Activated CD8-positive, alpha-beta memory T cell treated with anti-CD3 and anti-CD28 coated beads for 48 hours (primary cell): ENCODE measurements around the gene EXPH5.
"Not testable (repeated sequence)": the region's sequence is repeated elsewhere in the genome, so short reads cannot be mapped to it uniquely, and the experiment has no call there.

Experiments used
- DNase-seq, 3 experiments: peaks; one replicate each; pipeline ENCODE4 v3.0.0-alpha.2; 2020; ENCODE audit warnings: low read depth in 2 of 3, low spot score in 2 of 3

The EXPH5 gene, protein sequence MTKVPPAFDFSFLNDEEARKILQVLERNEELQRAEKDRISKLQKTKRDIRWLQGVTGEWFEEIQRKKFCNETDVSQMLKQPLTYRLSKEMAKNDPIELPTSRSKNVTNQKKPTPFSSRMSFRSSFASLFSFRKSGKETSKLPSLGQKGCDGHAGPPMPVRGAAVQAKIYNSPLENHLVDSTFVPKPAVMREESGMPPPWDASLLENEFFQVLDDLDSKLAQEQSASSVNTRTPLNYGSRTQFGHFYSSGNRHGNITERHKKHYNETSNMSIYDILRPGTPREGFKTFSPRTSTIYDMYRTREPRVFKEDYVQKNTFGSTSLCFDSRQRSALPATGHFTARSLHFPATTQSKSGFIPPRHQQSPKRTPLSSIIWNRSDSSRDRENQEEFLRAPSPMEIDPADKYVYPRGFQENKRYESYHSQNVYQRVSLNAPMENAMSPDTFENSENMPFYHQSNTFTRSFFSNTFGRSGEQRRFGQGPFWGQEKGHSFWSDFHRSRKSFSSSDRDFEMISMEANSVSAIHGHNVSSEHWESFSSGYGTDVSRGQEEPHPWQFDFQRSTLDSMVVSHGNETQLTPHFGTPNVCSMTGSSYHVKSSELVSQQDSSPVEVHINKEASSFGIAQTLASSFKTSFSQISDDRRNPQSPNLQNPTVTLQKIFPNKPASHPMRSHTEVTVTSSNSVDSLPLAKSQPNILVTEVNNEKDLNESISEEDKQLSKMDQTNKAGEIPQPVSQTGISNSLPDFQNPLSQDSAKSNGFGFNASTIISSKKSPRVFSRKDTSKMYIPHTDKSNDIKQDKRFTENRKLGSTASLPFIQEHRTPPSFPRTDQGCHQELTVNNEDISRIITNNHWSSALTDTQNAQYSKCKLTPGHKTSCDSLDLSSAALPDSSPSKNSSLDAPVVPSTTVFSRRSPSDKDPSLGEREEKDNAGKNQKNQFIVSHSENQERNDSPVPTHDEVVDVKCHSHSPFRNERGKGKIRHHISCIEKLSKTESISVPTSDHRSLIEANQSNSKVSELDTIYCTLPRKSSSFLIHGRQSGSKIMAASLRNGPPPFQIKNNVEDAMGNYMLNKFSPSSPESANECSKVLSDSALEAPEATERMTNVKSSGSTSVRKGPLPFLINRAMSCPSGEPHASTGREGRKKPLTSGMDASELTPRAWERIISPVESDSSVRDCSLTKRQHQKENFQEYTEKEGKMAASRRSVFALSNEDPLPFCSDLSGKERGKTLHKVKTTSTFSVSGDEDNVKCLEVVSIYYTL (N-terminal part only)

DNA sequence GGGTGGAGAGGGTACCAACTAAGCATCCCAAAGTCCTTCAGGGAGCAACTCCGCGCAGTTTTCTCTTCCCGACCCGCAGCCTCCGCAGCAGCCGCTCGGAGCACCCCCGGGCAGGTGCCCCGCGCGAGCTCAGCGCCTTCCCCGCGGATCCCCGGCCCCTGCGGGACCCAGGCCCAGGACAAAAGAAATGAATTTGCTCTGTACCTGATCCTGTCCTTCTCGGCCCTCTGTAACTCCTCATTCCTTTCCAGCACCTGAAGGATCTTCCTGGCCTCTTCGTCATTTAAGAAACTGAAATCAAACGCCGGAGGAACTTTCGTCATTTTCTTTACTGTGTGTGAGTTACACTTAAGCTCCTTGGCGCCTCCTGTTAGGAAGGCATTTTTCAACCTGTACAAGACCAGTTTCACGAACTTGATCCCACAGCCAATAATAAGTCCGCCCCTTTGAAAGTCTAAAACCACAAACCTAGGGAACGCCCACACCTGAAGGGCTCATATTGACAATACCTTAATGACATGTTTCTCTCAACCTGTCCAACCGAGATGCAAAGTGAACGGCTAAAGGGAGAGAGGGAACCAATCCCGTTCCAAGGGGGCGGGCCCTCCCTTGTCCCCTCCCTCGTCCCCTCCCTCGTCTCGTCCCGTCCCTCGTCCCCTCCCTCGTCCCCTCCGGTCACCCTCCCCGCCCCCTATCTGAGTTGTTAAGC, at the start of gene EXPH5:
Gene EXPH5 (minus strand): TSS at position 555 of the 709 bp plus-strand sequence. CDS start 232 bp downstream, at position 323.
- DNase-seq: peak; percentile 58 to 71 (median 62)

DNA sequence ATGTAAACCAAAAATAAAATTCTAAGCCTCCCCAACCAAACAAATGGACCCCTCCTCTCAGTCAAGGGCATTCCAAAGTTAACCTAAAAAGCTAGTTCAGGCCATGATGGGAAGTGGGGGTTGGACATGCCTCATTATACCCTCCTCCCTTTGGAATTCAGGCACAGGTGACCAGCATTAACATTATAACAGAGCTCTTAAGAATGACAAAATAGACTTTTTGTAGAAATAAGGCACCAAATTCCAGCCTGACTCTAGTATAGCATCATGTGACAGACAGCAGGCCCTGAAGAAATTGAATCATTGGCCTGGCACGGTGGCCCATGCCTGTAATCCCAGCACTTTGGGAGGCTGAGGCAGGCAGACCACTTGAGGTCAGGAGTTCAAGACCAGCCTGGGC, 48.2 kb upstream of the EXPH5 start:
- not testable (repeated sequence) for DNase-seq

DNA sequence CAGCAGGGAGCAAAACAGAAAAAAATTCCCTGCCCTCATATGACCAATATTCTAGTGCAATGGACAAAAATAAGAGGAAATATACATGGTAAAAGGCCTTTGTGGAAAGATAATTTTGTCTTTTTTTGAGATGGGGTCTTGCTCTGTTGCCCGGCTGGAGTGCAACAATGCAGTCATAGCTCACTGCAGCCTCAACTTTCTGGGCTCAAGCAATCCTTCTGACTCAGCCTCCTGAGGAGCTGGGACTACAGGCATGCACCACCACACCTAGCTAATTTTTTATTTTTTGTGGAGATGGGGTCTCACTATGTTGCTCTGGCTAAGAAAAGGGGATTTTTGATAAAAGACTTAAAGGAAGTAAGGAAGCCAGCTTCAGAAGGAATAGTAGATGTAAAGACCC, 45.6 kb upstream of the EXPH5 start:
- no peak for DNase-seq

DNA sequence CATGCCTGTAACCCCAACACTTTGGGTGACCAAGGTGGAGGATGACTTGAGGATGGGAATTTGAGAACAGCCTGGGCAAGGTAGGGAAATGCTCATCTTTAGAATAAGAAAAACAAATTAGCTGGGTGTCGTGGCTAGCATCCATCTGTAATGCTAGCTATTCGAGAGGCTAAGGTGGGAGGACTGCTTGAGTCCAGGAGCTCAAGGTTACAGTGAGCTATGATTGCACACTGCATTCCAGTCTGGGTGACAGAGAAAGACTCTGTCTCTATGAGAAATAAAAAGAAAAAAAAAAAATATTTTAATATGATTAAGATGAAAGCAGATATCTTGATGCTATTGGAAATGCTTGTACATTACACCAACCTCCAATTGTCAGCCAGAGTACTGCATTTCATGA, 42.7 kb upstream of the EXPH5 start:
- no peak for DNase-seq

DNA sequence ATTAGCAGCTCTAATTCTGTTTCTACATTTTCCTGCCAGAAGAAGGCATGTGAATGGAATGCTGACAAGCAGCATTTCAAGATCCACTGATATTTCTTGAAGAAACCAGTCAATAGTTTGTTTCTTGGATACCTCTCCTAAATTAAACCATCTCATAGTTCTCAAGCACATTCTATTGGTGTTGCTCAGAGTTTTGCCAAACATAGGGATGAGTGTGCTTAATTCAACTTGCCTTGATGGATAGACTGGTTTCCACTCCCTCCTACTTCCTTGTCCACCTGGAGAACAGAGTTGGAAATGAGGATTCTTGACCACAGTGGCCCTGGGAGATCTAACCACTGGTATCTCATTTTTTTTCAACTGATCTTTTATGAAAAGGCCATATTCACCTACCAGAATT, 41.5 kb upstream of the EXPH5 start:
- no peak for DNase-seq

DNA sequence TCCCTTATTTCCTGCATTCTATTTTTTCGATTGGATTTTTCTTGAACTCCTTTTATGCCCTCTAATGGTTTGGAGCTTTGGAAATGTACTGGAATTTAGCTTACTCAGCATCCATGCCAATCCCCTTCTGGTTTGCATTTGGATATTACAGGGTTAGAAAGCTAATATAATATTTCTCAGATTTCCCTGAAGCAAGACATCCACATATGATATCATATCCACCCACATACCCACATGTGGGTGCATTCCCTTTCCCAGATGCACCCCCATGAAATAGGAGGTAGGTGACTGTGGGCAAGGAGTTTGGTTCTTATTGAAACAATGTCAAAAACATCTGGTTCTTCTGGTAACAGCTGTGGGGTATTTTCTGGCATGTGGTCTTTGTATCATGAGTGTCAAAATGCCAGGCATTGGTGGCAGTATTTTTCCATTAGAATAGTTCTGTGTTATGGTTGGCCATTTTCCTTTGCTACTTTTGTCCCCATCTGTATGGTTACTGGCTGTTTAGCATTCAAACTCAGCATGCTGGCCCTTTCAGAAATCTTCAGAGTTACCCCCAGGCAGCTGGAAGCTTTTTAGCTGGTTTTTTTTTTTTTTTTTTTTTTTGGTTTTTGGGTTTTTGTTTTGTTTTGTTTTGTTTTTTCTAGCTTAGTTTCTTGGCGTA, 38.6 kb upstream of the EXPH5 start:
- no peak for DNase-seq

DNA sequence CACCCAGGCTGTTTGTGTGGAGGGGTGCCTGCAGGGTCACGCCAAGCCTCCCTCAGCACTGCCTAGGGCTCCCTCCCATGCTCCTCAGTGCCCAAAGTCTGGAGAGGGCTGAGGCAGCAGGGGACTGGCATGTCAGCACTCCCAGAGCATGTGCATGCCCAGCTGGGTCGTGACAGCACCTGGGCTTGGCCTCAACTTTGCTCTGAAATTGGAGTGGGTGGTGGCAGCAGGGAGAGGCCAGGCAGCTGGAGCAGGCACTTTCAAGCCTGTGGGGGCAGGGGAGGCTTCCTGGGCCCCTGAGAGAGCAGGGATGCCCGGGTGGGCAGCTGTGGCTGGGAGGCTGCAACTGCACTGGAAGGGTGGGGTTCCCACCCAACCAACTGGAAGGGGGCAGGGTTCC, 35.7 kb upstream of the EXPH5 start:
- DNase-seq: no peak

DNA sequence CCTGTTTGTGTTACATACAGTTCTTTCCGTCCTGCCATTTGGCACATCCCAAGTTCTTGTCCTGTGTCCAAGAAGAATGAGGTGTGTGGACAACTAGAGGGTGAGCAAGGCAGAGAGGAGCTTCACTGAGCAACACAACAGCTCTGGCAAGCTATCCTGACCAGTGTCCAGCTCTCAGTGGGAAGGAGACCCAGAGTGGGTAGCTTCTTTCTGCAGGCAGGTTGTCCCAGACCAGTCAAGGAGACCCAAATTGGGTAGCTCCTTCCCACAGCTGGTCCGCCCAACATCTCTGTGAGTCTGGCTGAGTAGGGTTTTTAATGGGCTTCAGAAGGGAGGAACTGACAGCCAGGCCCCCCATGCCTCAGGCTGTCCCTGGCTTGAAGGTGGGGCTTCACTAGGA, 35.2 kb upstream of the EXPH5 start:
- no peak for DNase-seq

DNA sequence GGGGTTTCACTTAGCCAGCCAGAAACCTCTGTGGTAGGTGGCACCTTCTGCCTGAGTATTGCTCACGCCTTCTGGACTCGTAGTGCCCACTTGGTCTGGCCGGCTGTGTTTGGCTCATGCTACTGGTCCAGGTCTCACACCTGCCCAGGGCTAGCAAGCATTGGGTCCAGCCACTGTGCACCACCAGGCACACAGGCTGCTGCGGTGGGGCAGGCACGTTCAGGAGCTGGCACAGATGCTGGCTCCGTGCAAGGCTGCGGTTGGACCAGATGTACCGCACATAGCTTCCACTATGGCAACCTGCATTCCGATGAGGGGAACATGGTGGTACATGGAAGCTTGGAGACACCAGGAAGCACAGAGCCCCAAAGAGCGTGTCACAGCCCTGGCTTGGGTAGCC, 34.8 kb upstream of the EXPH5 start:
- DNase-seq: no peak

DNA sequence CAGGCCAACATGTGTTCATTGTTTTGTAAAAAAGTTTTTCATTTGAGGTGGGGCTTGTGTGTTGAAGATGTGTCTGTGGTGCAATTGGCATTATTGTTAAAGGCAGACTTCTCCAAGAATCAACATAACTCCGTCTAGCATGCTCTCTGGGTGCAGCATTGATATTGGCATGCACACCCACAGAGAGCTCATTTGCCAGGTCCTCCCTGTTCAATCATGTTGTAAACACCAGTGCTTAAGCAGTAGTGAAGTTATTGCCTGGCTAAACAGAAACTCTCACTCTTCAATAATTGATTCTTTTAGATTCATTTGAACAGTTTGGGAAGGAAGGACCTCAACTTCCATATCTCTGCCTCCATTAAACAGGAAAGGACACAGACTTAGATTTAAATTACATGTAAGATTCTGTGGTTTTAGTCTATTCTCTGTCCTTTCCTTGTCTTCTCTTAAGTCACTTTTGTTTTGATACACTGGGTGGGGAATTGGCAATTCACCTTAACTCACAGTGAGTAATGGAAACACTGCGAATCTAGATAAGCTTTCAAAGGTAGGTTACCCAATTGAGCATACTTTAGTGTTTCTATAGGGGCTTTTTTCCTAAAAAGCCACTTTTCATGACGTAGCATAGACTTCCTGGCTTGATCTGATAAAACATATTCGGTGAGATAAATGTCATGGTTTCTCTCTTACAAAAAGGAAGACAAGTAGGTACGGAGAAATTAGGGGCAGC, 30.8 kb upstream of the EXPH5 start:
- DNase-seq: no peak

DNA sequence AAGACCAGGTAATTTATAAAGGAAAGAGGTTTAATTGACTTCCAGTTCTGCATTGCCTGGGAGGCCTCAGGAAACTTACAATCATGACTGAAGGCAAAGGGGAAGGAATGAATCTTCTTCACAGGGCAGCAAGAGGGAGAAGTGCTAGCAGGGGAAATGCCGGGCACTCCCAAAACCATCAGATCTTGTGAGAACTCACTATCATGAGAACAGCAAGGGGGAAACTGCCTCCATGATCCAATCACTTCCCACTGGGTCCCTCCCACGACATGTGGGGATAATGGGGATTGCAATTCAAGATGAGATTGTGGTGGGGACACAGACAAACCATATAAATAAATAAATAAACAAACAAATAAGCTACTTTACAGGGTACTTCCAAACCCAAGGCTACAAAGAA, 28.8 kb upstream of the EXPH5 start:
- no peak for DNase-seq

DNA sequence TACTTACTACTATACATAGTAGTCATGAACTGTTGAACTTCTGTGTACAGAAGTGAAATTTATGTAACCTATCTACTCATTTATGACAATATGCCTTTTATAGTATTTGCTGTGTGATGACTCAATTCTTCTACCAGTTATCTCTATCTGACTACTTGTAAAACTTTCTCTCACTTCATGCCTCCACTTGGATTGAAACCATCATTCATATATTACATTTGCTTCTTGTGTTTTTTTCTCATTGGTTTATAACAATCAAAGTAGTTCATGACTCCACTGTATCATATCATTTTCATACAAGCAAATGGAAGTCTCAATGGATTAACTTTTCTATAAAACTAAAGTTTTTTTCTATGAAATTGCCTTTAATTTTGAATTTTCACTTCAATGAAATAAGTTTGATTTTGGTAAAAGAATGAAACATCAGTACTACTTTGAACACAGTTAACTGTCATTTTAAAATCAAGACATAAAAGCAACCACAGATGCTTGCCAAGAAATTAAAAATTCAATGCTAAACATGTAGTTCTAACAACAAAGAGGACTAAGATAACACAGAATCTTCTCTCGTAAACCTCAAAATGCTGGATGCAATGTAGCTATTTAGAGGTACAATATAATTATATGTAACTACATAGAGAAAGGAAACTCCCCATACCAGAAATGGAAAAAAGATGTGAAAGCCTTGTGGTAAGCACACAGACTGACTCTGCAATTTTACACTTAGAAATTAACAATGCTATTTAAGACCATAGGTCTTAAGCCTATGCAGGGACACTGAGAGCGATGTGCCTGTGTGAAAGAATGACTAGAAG, 27.6 kb upstream of the EXPH5 start:
- no peak for DNase-seq

DNA sequence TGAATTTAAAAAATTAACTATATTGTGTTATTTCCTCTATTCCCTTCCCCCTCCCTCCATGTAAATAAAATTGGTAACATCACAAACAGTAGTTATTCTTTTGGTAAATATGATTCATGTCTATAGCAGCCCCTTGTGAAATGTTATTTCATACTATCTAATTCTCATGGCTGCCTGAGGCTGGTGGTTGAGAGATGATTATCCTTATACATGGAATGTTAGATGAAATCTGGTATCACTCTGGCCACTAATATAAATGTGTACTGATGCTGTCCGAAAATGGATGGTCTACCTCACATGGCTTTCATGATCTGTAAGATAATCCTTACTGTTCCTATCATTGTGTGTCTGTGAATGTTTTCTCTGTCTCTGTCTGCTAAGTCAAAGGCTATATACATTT, 25.0 kb upstream of the EXPH5 start:
- DNase-seq: no peak

DNA sequence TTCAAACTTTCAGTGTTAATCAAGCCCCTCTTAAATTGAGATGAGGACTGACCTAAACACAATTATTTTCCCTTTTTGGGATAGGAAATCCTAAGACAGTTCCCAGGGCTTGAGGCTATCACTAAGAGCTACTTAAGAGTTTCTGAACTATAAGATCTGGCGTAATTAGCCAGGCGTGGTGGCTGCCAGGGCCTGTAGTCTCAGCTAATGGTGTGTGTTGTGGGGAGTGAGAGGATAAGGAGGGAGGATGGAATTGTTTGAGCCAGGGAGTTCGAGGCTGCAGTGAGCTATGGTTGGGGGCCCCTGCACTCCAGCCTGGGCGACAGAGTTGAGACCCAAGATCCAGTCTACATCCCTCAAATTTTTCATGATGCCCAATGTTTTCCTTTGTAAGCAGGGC, 23.5 kb upstream of the EXPH5 start:
- no peak for DNase-seq

DNA sequence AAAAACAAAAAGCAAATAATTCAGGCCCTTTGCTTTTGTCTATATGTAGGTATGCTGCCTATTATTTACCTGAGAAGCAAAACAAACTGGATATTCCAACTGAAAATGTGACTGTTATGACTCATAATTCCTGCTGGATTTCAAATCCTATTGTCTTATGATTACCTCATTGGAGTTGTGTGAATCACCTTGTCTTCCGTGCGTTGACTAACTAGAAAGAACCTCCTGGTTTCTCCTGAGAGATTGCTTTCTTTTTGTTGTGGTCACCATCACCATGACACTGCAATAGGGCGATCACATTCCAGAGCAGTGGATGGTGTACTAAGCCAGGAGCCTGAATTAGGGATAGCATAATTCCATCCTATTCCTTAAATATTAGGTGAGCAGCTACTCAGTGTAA, 23.0 kb upstream of the EXPH5 start:
- DNase-seq: no peak

DNA sequence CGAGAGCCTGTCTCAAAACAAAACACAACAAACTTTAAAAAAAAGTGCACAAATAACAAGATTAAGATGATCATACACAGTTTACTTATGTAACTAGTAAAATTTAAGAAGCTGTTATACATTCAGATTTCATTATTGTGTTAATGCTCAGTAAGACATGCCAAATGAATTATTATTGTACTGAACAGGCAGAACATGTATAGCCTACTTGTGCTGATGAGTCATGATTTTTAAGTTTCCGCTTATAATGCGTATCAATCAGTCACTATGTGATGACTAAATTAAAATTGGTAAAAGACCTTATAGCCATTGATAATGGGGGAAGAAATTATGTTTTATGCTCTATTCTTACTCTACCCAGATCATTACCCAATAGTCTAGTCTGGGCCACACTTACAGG, 20.5 kb upstream of the EXPH5 start:
- no peak for DNase-seq

DNA sequence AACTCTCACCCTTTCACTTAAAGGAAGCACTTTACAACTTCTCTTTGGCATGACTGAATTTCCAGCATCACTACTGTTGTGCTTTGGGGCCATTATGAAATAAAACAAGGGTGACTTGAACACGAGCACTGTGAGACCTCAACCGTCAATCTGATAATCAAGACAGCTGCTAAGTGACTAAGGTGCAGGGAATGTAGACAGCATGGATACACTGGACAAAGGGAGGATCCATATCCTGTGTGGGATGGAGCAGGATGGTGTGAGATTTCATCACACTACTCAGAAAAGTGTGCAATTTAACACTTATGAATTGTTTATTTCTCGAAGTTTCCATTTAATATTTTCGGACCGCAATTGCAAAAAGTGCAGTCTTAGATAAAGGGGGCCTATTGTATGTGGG, 16.1 kb upstream of the EXPH5 start:
- DNase-seq: no peak

DNA sequence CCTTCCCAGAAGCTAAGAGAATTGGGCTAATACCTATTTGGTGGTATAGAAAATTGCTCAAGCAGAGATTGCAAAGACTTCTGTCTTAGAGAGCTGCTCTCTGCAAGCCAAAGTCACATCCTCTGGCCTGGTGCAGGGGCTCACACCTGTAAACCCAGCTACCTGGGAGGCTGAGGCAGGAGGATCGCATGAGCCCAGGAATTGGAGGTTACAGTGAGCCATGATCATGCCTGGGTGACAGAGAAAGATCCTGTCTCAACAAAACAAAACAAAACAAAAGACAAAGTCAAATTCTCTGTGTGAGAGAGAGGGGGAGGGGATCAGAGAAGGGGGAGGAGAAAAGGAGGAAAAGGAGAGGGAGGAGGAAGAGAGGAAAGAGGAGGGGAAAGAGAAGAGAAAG, 15.0 kb upstream of the EXPH5 start:
- DNase-seq: no peak
